ENCODE measurements around the gene NUBP2.
A peak's percentile ranks its signal among the peaks of the same experiment; 100 is the strongest.

NUBP2 gene

DNA sequence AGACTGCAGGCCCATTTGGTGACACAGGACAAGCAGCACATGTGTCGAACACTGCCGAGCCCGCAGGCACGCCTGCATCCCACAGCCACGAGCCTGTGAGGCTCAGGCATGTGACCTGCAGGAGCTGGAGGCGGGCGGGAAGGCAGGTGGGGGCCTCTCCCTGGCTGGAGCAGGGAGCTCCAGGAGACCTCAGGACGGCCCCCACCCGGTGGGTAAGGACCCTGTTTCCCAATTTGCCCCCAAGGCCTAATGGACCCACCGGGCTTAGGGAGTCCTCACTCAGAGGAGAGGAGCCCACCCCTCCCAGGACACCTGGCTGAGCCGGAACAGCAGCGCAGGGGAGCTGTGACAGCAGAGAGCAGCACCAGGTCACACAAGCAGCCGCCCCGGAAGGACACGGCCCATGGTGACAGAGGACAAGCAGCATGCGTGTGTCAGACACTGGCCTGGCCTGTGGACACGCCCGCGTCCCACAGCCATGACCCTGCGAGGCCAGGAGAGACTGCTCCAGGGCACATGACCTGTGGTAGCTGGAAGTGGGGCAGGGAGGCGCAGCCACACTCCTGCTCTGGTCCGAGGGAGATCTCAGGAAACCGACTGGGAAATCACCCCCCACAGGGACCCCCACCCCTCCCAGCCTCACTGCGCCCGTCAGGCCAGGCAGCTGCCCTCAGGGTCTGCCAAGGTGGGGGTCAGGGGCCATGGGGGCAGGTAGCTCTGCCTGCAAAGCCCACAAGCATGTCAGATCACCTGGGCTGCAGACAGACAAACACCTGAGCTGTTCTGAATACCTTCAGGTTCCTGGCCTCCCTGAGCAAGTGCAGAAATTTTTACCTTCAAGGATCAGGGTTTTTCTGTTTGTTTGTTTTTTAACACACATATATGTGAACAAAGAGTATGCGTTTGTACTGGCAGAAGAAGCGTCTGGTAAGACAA, 2.8 kb upstream of the NUBP2 start:
- H3K27ac ChIP-seq, result no peak overlapping the region
- no peak for DNase-seq
- in situ Hi-C loops (cut with HindIII; ENCODE audit: low pct_ligation_motif_present, low sequenced_read_pairs), result no loop called here
- H3K27me3 ChIP-seq (replicated peaks), result no peaks in the 10 kb centered on the region
- no peak overlapping the region for H3K4me3 ChIP-seq (ENCODE audit: low read depth, low read length)
- peaks cover 37% of the 10 kb centered on the region for H3K36me3 ChIP-seq (replicated peaks)
- no peak for TF ChIP-seq CTCF (IDR thresholded peaks at IDR 0.05; ENCODE audit: low read depth, low read length, missing control alignments)

DNA sequence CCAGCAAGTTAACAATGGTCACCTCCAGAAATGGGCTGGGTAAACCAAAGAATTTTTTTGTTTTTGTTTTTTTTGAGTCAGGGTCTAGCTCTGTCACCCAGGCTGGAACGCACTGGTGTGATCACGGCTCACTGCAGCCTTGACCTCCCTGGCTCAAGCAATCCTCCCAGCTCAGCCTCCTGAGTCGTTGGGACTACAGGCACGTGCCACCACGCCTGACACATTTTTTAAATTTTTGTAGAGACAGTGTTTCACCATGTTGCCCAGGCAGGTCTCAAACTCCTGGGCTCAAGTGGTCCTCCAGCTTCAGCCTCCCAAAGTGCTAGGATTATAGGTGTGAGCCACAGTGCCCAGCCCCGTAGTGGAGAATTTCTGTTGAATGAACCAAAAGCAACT, 2.1 kb upstream of the NUBP2 start:
- peaks cover 31% of the 10 kb centered on the region for H3K36me3 ChIP-seq (replicated peaks)
- H3K4me3 ChIP-seq (ENCODE audit: low read depth, low read length), result no peak overlapping the region
- TF ChIP-seq CTCF (IDR thresholded peaks at IDR 0.05; ENCODE audit: low read depth, low read length, missing control alignments), result no peak
- no peak overlapping the region for H3K27ac ChIP-seq
- in situ Hi-C loops (cut with HindIII; ENCODE audit: low pct_ligation_motif_present, low sequenced_read_pairs), result no loop called here
- no peak for DNase-seq
- H3K27me3 ChIP-seq (replicated peaks), result no peaks in the 10 kb centered on the region

DNA sequence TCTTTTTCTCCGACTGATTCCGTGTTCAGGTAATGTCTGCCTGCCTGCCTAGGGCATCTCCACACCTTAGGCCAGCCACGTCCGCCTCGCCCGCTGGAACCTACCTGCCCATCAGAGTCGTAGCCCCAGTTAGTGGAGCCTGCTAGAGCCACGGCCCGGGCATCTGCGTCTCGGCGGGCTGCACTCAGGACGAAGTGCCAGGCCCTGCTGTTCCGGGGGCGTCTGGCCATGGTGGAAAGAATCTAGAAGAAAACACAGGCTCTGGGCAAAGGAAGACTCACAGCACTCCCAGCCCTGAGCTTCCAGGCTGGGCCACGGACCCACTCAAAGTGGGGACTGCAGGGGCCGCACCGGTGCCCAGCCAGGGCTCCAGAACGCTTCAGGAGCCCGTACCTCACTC, 1.5 kb upstream of the NUBP2 start:
- TF ChIP-seq CTCF (IDR thresholded peaks at IDR 0.05; ENCODE audit: low read depth, low read length, missing control alignments), result no peak
- no peak overlapping the region for H3K27ac ChIP-seq
- peak overlapping the region; percentile 75 for H3K4me3 ChIP-seq (ENCODE audit: low read depth, low read length)
- no peak for DNase-seq
- no peaks in the 10 kb centered on the region for H3K27me3 ChIP-seq (replicated peaks)
- peaks cover 29% of the 10 kb centered on the region for H3K36me3 ChIP-seq (replicated peaks)
- in situ Hi-C loops (cut with HindIII; ENCODE audit: low pct_ligation_motif_present, low sequenced_read_pairs), result no loop called here

GRCh38 chr16:1781758-1782407, 877 bp upstream of the NUBP2 start:
- in situ Hi-C loops (cut with HindIII; ENCODE audit: low pct_ligation_motif_present, low sequenced_read_pairs), result no loop called here
- Histone ChIP-seq H3K36me3 (replicated peaks) (peaks cover 33% of the 10 kb centered on the region), H3K27me3 (replicated peaks) (no peaks in the 10 kb centered on the region), H3K27ac (peak overlapping the region; percentile 72), H3K4me3 (ENCODE audit: low read depth, low read length) (peak overlapping the region; percentile 75)
- TF ChIP-seq CTCF (IDR thresholded peaks at IDR 0.05; ENCODE audit: low read depth, low read length, missing control alignments), result peak; percentile 48
- DNase-seq, result no peak

DNA sequence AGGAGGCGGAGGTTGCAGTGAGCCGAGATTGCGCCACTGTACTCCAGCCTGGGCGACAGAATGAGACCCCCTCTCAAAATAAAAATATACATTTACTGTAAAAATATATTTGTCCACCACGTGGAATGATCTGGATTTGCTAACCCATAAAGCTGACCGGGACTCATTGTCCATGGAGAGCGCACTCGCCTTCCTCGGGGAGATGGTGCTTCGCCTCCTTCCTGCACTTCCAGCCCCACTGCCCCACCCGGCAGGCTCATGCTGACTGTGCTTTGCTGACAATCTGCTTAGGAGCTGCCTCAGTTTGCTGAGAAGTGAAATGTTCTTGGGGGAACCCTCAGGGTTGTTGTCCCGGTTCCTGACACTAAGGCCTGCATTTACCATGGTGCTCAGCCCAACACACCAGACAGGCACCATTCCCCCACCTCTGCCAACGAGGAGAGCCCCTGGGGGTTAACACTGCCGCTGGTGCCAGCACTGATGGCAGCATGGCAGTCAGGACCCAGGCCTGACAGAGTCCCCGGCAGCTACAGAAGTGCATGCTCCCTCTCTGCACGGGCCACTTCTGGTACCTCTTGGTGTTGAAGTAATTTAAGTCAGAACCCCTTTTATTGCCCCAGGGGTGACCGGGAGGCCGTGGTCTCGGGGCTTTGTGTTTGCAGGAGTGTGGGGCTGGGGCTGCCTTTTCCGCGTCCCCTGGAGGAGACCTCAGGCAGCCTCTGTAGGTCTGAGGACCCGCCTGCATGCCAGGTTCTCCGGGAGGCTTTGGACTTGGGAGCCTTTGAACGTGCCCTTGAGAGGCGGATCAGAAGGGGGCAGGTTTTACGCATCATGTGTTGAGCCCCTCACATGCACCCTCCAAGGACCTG, 2.5 kb downstream of the NUBP2 start:
- in situ Hi-C loops (cut with HindIII; ENCODE audit: low pct_ligation_motif_present, low sequenced_read_pairs), result no loop called here
- no peak for TF ChIP-seq CTCF (IDR thresholded peaks at IDR 0.05; ENCODE audit: low read depth, low read length, missing control alignments)
- Histone ChIP-seq H3K27me3 (replicated peaks) (no peaks in the 10 kb centered on the region), H3K4me3 (ENCODE audit: low read depth, low read length) (no peak overlapping the region), H3K36me3 (replicated peaks) (peaks cover 33% of the 10 kb centered on the region), H3K27ac (no peak overlapping the region)
- no peak for DNase-seq

Data from brain microvascular endothelial cell (primary cell).